ENCODE data around the gene RNF13. TPM values are rescaled to one million over a fixed set of nuclear protein-coding genes. Genes with fewer than 3 reads are reported as not detected.
A peak's percentile ranks its signal among the peaks of the same experiment; 100 is the strongest.

RNF13 gene
- total and polyA plus RNA-seq, 2 of the 4 experiments (the other 2 are of a cell fraction), result 12.8 to 29.8 TPM

DNA sequence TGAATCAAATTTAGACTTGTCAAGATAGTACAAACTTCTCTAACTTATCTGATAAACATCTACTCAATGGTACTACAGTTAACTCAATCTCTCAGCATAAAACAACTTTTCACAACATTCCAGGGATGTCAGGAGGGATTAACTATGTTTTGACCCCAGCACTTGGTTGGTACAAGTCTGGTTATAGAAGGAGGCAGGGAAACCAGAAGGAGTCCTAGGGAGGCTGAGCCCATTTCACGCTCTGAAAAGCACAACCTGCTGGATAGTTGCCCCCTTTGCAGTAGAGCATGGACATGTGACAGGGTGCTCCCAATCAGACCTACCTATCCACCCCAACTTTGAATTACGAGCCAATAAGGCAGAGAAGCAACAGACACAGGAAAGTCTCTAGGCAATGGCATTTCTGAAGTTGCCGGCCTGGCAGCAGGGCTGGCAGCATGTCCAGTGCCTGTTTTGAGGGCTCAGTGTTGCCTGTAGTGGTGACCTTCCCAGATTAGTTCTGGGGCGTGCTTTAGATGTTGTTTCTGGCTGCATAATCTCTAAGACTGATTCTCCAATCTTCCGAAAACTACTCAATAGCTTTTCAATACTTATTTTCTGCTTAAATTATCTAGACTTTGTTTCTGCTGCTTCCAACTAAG, 28.8 kb upstream of the RNF13 start:
- Histone ChIP-seq H2BK20ac (ENCODE audit: low read depth, low read length) (peak overlapping the region; percentile 100), H3K18ac (ENCODE audit: low read depth, low read length) (peak overlapping the region; percentile 39)
- POLR2A ChIA-PET (ENCODE audit: unreplicated experiment), result interaction anchor here (0.5 kb wide), 1 partner anchor 512 kb away, joined by 7 read pairs; no protein-coding TSS in a partner anchor
- TF ChIP-seq CEBPB (IDR thresholded peaks at IDR 0.05; ENCODE audit: low read depth, low read length), result no peak
- TF ChIP-seq CHD1 (IDR thresholded peaks at IDR 0.05; ENCODE audit: low read depth, low read length), result no peak
- TF ChIP-seq RCOR1 (IDR thresholded peaks at IDR 0.05; ENCODE audit: insufficient replicate concordance, low read length), result no peak
- TF ChIP-seq FOS (IDR thresholded peaks at IDR 0.05; ENCODE audit: low read depth, low read length), result no peak
- TF ChIP-seq SMC3 (IDR thresholded peaks at IDR 0.05; ENCODE audit: low read depth, low read length), result no peak
- TF ChIP-seq POLR2A (IDR thresholded peaks at IDR 0.05; ENCODE audit: low read depth, low read length), result no peak
- TF ChIP-seq NFE2L2 (IDR thresholded peaks at IDR 0.05; ENCODE audit: low read depth, low read length), result no peak
- TF ChIP-seq MXI1 (IDR thresholded peaks at IDR 0.05; ENCODE audit: borderline replicate concordance, low read depth, low read length), result no peak
- TF ChIP-seq BHLHE40 (IDR thresholded peaks at IDR 0.05; ENCODE audit: low read depth, low read length), result no peak
- TF ChIP-seq RFX5 (IDR thresholded peaks at IDR 0.05; ENCODE audit: low read depth, low read length), result no peak
- TF ChIP-seq MAFK (IDR thresholded peaks at IDR 0.05; ENCODE audit: low read depth, low read length), result no peak
- TF ChIP-seq, protein P1, sequence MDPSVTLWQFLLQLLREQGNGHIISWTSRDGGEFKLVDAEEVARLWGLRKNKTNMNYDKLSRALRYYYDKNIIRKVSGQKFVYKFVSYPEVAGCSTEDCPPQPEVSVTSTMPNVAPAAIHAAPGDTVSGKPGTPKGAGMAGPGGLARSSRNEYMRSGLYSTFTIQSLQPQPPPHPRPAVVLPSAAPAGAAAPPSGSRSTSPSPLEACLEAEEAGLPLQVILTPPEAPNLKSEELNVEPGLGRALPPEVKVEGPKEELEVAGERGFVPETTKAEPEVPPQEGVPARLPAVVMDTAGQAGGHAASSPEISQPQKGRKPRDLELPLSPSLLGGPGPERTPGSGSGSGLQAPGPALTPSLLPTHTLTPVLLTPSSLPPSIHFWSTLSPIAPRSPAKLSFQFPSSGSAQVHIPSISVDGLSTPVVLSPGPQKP (IDR thresholded peaks at IDR 0.05; ENCODE audit: borderline replicate concordance, low read depth, low read length), result no peak
- TF ChIP-seq, protein P2, sequence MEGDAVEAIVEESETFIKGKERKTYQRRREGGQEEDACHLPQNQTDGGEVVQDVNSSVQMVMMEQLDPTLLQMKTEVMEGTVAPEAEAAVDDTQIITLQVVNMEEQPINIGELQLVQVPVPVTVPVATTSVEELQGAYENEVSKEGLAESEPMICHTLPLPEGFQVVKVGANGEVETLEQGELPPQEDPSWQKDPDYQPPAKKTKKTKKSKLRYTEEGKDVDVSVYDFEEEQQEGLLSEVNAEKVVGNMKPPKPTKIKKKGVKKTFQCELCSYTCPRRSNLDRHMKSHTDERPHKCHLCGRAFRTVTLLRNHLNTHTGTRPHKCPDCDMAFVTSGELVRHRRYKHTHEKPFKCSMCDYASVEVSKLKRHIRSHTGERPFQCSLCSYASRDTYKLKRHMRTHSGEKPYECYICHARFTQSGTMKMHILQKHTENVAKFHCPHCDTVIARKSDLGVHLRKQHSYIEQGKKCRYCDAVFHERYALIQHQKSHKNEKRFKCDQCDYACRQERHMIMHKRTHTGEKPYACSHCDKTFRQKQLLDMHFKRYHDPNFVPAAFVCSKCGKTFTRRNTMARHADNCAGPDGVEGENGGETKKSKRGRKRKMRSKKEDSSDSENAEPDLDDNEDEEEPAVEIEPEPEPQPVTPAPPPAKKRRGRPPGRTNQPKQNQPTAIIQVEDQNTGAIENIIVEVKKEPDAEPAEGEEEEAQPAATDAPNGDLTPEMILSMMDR (conservative IDR thresholded peaks at IDR 0.05; ENCODE audit: low read depth, low read length), result no peak
- TF ChIP-seq MAZ (IDR thresholded peaks at IDR 0.05; ENCODE audit: borderline replicate concordance, low read depth, low read length), result no peak
- TF ChIP-seq, protein P3, sequence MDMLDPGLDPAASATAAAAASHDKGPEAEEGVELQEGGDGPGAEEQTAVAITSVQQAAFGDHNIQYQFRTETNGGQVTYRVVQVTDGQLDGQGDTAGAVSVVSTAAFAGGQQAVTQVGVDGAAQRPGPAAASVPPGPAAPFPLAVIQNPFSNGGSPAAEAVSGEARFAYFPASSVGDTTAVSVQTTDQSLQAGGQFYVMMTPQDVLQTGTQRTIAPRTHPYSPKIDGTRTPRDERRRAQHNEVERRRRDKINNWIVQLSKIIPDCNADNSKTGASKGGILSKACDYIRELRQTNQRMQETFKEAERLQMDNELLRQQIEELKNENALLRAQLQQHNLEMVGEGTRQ (IDR thresholded peaks at IDR 0.05; ENCODE audit: low read depth, low read length), result no peak

More for the DNA sequence above, 28.8 kb upstream of the RNF13 start:
- Histone ChIP-seq H3K4me3 (ENCODE audit: insufficient read depth, low read depth, low read length) (no peak overlapping the region), H4K20me1 (ENCODE audit: insufficient read depth, low read length) (no peaks in the 10 kb centered on the region), H3K79me1 (ENCODE audit: low read depth in 1 of 2, low read length in 2 of 2) (peaks cover 0 to 3% of the 10 kb centered on the region in 2 experiments; a peak in 1 of 4 replicates), H2BK5ac (ENCODE audit: low read depth, low read length, poor library complexity, severe bottlenecking) (peak overlapping the region; percentile 96), H3K36me3 (ENCODE audit: control insufficient read depth, insufficient read depth, low read length) (no peaks in the 10 kb centered on the region), H2AFZ (replicated peaks; ENCODE audit: low read length, poor library complexity) (peak overlapping the region; percentile 84), H4K8ac (ENCODE audit: low read depth in 2 of 2, low read length in 2 of 2) (peak overlapping the region; percentile 80 to 93), H3K9me1 (ENCODE audit: insufficient read depth, low read length) (peaks cover 10% of the 10 kb centered on the region), H3K4ac (ENCODE audit: low read depth, low read length) (peak overlapping the region; percentile 99), H4K91ac (ENCODE audit: insufficient read depth, low read depth, low read length) (peak overlapping the region; percentile 93), H2BK120ac (ENCODE audit: low read depth, low read length) (peak overlapping the region; percentile 99), H3K14ac (replicated peaks; ENCODE audit: low read depth, low read length) (peak overlapping the region; percentile 97), H2AK5ac (ENCODE audit: low read depth, low read length) (peak overlapping the region; percentile 97), H3K27ac (ENCODE audit: insufficient read depth, low read length) (peak overlapping the region; percentile 62), H3K4me2 (ENCODE audit: low read depth, low read length) (no peak overlapping the region), H3K23ac (ENCODE audit: low read depth, low read length) (peak overlapping the region; percentile 96), H3K9me3 (ENCODE audit: control insufficient read depth, insufficient read depth, low read length) (no peaks in the 10 kb centered on the region), H4K5ac (ENCODE audit: low read depth, low read length) (peak overlapping the region; percentile 15), H3K9ac (ENCODE audit: low read depth, low read length) (no peak overlapping the region), H2BK15ac (ENCODE audit: low read depth, low read length) (peak overlapping the region; percentile 91), H3K56ac (ENCODE audit: extremely low read depth, insufficient read depth, low read length) (peak overlapping the region; percentile 57; the same call in 1 of the 2 replicates), H2AK9ac (replicated peaks; ENCODE audit: low read depth, low read length, poor library complexity) (peak overlapping the region; percentile 93), H3K27me3 (ENCODE audit: control insufficient read depth, insufficient read depth, low read length) (no peaks in the 10 kb centered on the region), H3K4me1 (ENCODE audit: control insufficient read depth, insufficient read depth, low read length) (peaks cover 4% of the 10 kb centered on the region)
- dilution Hi-C loops (cut with HindIII; ENCODE audit: low sequenced_read_pairs, unreplicated experiment) (no loop called here), in situ Hi-C loops (cut with MboI; ENCODE audit: low sequenced_read_pairs) (no loop called here), intact Hi-C loops (cut with micrococcal nuclease) (no loop called here)
- ATAC-seq (ENCODE audit: low read depth), result peak; percentile 81
- BruUV-seq (replicated peaks), result no TSS peak
- peak; percentile 34 for DNase-seq
- CTCF ChIA-PET, result interaction anchor here (0.6 to 1.0 kb wide), 4 partner anchors 13 to 281 kb away, joined by 3 to 4 read pairs (median 3); no protein-coding TSS in a partner anchor
- no CpG with 5 or more reads among the region's 5 CpGs for WGBS, 2 experiments (ENCODE audit: extremely low coverage in 2 of 2, insufficient read length in 1 of 2)

Data from IMR-90 (cell line).